Measurements from ENCODE around the gene NDC1.

The NDC1 gene

GRCh38 chr1:53804181-53804580 lies 33.9 kb downstream of the NDC1 start:
- ATAC-seq (ENCODE audit: low read depth) = no peak
- H3K27ac ChIP-seq (ENCODE audit: poor library complexity, severe bottlenecking) = no peak overlapping the region
- peaks cover 89% of the 10 kb centered on the region for H3K36me3 ChIP-seq (ENCODE audit: low read depth)

DNA sequence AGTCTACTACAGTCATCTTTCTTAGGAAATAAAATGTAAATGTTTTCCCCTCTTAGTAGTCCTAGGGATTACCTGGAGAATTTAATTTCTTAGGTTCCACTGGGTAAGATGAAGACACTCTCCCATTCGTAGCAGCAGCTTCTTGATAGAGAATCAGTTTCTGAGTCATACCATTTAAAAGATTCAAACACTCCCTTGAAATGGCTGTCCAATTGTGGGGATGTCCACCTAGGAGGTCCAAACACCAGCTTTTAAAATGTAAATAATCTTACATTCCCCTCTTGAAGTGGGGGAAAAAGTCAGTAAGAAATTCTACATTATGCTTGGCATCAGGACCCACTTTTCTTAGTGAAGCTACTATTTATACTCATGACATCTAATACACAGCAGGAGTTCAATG lies 37.5 kb downstream of the NDC1 start:
- TF ChIP-seq CTCF (IDR thresholded peaks at IDR 0.05; ENCODE audit: poor library complexity, severe bottlenecking) = no peak
- Histone ChIP-seq H3K36me3 (ENCODE audit: low read depth) (peaks cover 81% of the 10 kb centered on the region), H3K4me3 (ENCODE audit: severe bottlenecking) (no peak overlapping the region), H3K4me1 (ENCODE audit: insufficient read depth, poor library complexity, severe bottlenecking) (no peaks in the 10 kb centered on the region), H3K27ac (ENCODE audit: poor library complexity, severe bottlenecking) (no peak overlapping the region), H3K9me3 (ENCODE audit: severe bottlenecking) (no peaks in the 10 kb centered on the region), H3K27me3 (ENCODE audit: insufficient read depth, poor library complexity, severe bottlenecking) (no peaks in the 10 kb centered on the region)
- no peak for ATAC-seq (ENCODE audit: low read depth)
- DNase-seq (ENCODE audit: low spot score) = no peak

More at GRCh38 chr1:53804181-53804580, 33.9 kb downstream of the NDC1 start:
- TF ChIP-seq CTCF (IDR thresholded peaks at IDR 0.05; ENCODE audit: poor library complexity, severe bottlenecking) = no peak
- DNase-seq (ENCODE audit: low spot score) = no peak
- no peaks in the 10 kb centered on the region for H3K9me3 ChIP-seq (ENCODE audit: severe bottlenecking)
- H3K27me3 ChIP-seq (ENCODE audit: insufficient read depth, poor library complexity, severe bottlenecking) = no peaks in the 10 kb centered on the region
- no peaks in the 10 kb centered on the region for H3K4me1 ChIP-seq (ENCODE audit: insufficient read depth, poor library complexity, severe bottlenecking)
- H3K4me3 ChIP-seq (ENCODE audit: severe bottlenecking) = no peak overlapping the region

GRCh38 chr1:53799141-53799540 lies 39.0 kb downstream of the NDC1 start:
- no peak for TF ChIP-seq CTCF (IDR thresholded peaks at IDR 0.05; ENCODE audit: poor library complexity, severe bottlenecking)
- no peaks in the 10 kb centered on the region for H3K4me1 ChIP-seq (ENCODE audit: insufficient read depth, poor library complexity, severe bottlenecking)
- H3K27me3 ChIP-seq (ENCODE audit: insufficient read depth, poor library complexity, severe bottlenecking) = no peaks in the 10 kb centered on the region
- DNase-seq (ENCODE audit: low spot score) = no peak
- no peaks in the 10 kb centered on the region for H3K9me3 ChIP-seq (ENCODE audit: severe bottlenecking)
- ATAC-seq (ENCODE audit: low read depth) = no peak
- H3K27ac ChIP-seq (ENCODE audit: poor library complexity, severe bottlenecking) = no peak overlapping the region
- H3K36me3 ChIP-seq (ENCODE audit: low read depth) = peaks cover 73% of the 10 kb centered on the region
- no peak overlapping the region for H3K4me3 ChIP-seq (ENCODE audit: severe bottlenecking)

GRCh38 chr1:53792806-53793205 lies 45.3 kb downstream of the NDC1 start:
- DNase-seq (ENCODE audit: low spot score) (no peak), ATAC-seq (ENCODE audit: low read depth) (no peak)
- Histone ChIP-seq H3K27ac (ENCODE audit: poor library complexity, severe bottlenecking) (no peak overlapping the region), H3K27me3 (ENCODE audit: insufficient read depth, poor library complexity, severe bottlenecking) (no peaks in the 10 kb centered on the region), H3K9me3 (ENCODE audit: severe bottlenecking) (no peaks in the 10 kb centered on the region), H3K36me3 (ENCODE audit: low read depth) (peaks cover 70% of the 10 kb centered on the region), H3K4me3 (ENCODE audit: severe bottlenecking) (no peak overlapping the region), H3K4me1 (ENCODE audit: insufficient read depth, poor library complexity, severe bottlenecking) (no peaks in the 10 kb centered on the region)
- TF ChIP-seq CTCF (IDR thresholded peaks at IDR 0.05; ENCODE audit: poor library complexity, severe bottlenecking) = no peak

- no peak for TF ChIP-seq CTCF (IDR thresholded peaks at IDR 0.05; ENCODE audit: poor library complexity, severe bottlenecking)
- Histone ChIP-seq H3K9me3 (ENCODE audit: severe bottlenecking) (no peaks in the 10 kb centered on the region), H3K36me3 (ENCODE audit: low read depth) (peaks cover 71% of the 10 kb centered on the region), H3K4me1 (ENCODE audit: insufficient read depth, poor library complexity, severe bottlenecking) (no peaks in the 10 kb centered on the region), H3K27ac (ENCODE audit: poor library complexity, severe bottlenecking) (no peak overlapping the region), H3K4me3 (ENCODE audit: severe bottlenecking) (no peak overlapping the region), H3K27me3 (ENCODE audit: insufficient read depth, poor library complexity, severe bottlenecking) (no peaks in the 10 kb centered on the region)
- DNase-seq (ENCODE audit: low spot score) (no peak), ATAC-seq (ENCODE audit: low read depth) (no peak)
Measured at GRCh38 chr1:53787655-53788054, 50.4 kb downstream of the NDC1 start.

Measured in RWPE2 (cell line).